ENCODE data around the gene TPSG1. TPM values are rescaled to one million over a fixed set of nuclear protein-coding genes. Genes with fewer than 3 reads are reported as not detected.

The TPSG1 gene
- total and polyA plus RNA-seq, 2 of the 13 experiments (the other 11 are each of a cell fraction or from before 2014, with no cell fraction given): not detected

DNA sequence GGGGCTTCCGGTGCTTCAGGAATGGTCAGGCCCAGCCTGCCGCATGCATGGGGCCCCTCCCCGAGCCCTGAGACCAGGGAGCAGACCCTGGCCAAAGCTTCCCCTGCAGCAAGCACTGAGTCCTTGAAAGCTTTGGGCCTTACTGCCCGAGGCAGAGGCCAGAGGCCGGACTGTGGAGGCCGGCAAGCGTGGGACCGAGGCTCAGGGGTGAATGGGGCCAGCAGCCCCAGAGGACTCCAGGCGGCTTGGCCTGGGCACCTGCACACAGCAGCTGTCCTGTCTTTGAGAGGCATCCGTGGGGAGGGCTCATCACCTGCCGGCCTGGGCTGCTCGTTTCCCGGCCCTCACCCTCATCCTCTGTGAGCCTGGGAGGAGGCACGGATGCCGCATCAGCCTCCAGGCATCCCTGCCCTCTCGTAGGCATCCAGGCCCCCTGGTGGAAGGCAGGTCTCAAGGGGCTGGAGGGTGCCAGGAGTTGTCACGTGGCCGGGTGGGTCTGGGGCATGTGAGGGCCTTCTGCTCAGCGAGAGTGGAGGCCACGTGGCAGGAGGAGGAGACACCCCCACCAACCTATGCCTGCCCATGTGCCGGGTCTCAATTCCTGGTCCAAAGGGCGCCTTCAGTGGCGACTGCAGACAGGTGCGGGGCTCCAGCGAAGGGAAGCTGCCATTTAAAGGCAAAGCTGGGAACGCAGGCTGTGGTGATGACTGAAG, 40.8 kb downstream of the TPSG1 start:
- Histone ChIP-seq H3K9ac (ENCODE audit: insufficient read depth, low read depth, low read length) (no peak overlapping the region), H3K4me2 (ENCODE audit: low read depth, low read length) (no peak overlapping the region; the same call in 1 of the 2 replicates), H4K20me1 (ENCODE audit: insufficient read depth, low read length) (peaks cover 10% of the 10 kb centered on the region; the same call in 1 of the 2 replicates), H3K9me3 (ENCODE audit: low read length) (no peaks in the 10 kb centered on the region), H2AFZ (ENCODE audit: low read length) (no peak overlapping the region), H3K4me3 (replicated peaks in 1 of 3; ENCODE audit: insufficient read depth in 1 of 3, low read depth in 2 of 3, low read length in 3 of 3) (no peak overlapping the region), H3K4me1 (ENCODE audit: insufficient read depth, low read length) (peaks cover 25% of the 10 kb centered on the region), H3K79me2 (ENCODE audit: insufficient read depth, low read length) (no peaks in the 10 kb centered on the region), H3K27me3 (ENCODE audit: control insufficient read depth in 1 of 2, insufficient read depth in 2 of 2, low read length in 2 of 2) (peaks cover 0 to 23% of the 10 kb centered on the region in 2 experiments; a peak in 4 of 5 replicates), H3K36me3 (replicated peaks in 1 of 2; ENCODE audit: control insufficient read depth in 1 of 2, insufficient read depth in 2 of 2, low read length in 2 of 2) (no peaks in the 10 kb centered on the region), H3K27ac (ENCODE audit: extremely low read length, insufficient read depth, low read length) (no peak overlapping the region)
- DNase-seq (ENCODE audit: low spot score) (peak; percentile 76), FAIRE-seq (no peak), ATAC-seq (peak; percentile 61)
- no TSS peak for BruUV-seq (replicated peaks)
- in situ Hi-C loops (cut with HindIII; ENCODE audit: extremely low pct_ligation_motif_present, low pct_unique_long_range_greater_than_20kb): no loop called here
- ChIA-PET CTCF (ENCODE audit: low intra/inter-chr PET ratio, low total read pairs) (interaction anchor here (1.8 to 2.3 kb wide), 2 partner anchors 10 to 77 kb away, joined by 6 to 10 read pairs; no protein-coding TSS in a partner anchor), POLR2A (interaction anchor here (1.0 kb wide), 2 partner anchors 25 to 72 kb away, joined by 3 read pairs; no protein-coding TSS in a partner anchor)
- intact Hi-C loops (cut with micrococcal nuclease; ENCODE audit: unreplicated experiment): no loop called here
- whole genome bisulfite sequencing (ENCODE audit: low lambda C conversion rate): 30% methylated on average over 2 of the region's 26 CpGs
- TF ChIP-seq, protein P1, sequence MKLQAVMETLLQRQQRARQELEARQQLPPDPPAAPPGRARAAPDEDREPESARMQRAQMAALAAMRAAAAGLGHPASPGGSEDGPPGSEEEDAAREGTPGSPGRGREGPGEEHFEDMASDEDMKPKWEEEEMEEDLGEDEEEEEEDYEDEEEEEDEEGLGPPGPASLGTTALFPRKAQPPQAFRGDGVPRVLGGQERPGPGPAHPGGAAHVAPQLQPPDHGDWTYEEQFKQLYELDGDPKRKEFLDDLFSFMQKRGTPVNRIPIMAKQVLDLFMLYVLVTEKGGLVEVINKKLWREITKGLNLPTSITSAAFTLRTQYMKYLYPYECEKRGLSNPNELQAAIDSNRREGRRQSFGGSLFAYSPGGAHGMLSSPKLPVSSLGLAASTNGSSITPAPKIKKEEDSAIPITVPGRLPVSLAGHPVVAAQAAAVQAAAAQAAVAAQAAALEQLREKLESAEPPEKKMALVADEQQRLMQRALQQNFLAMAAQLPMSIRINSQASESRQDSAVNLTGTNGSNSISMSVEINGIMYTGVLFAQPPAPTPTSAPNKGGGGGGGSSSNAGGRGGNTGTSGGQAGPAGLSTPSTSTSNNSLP (IDR thresholded peaks at IDR 0.05; ENCODE audit: low read depth, low read length): no peak
- TF ChIP-seq RNF2 (conservative IDR thresholded peaks at IDR 0.05; ENCODE audit: low read depth): 0 out of 2 replicates have a peak, but pooled peaks have one; percentile 43
- TF ChIP-seq ZBTB20 (CRISPR knock-in tag; IDR thresholded peaks at IDR 0.05; ENCODE audit: borderline replicate concordance, low read depth): 0 out of 2 replicates have a peak, but pooled peaks have one; percentile 17
- peak; percentile 31; the same call in 1 of the 2 replicates for TF ChIP-seq ZNF331 (CRISPR knock-in tag; IDR thresholded peaks at IDR 0.05)
- peak; percentile 49; the same call in 1 of the 2 replicates for TF ChIP-seq SALL1 (CRISPR knock-in tag; IDR thresholded peaks at IDR 0.05)
- TF ChIP-seq HCFC1 (IDR thresholded peaks at IDR 0.05; ENCODE audit: low read depth, low read length): no peak
- TF ChIP-seq, protein P2, sequence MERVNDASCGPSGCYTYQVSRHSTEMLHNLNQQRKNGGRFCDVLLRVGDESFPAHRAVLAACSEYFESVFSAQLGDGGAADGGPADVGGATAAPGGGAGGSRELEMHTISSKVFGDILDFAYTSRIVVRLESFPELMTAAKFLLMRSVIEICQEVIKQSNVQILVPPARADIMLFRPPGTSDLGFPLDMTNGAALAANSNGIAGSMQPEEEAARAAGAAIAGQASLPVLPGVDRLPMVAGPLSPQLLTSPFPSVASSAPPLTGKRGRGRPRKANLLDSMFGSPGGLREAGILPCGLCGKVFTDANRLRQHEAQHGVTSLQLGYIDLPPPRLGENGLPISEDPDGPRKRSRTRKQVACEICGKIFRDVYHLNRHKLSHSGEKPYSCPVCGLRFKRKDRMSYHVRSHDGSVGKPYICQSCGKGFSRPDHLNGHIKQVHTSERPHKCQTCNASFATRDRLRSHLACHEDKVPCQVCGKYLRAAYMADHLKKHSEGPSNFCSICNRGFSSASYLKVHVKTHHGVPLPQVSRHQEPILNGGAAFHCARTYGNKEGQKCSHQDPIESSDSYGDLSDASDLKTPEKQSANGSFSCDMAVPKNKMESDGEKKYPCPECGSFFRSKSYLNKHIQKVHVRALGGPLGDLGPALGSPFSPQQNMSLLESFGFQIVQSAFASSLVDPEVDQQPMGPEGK (CRISPR knock-in tag; IDR thresholded peaks at IDR 0.05): peak; percentile 38; the same call in 1 of the 2 replicates
- TF ChIP-seq, protein P3, sequence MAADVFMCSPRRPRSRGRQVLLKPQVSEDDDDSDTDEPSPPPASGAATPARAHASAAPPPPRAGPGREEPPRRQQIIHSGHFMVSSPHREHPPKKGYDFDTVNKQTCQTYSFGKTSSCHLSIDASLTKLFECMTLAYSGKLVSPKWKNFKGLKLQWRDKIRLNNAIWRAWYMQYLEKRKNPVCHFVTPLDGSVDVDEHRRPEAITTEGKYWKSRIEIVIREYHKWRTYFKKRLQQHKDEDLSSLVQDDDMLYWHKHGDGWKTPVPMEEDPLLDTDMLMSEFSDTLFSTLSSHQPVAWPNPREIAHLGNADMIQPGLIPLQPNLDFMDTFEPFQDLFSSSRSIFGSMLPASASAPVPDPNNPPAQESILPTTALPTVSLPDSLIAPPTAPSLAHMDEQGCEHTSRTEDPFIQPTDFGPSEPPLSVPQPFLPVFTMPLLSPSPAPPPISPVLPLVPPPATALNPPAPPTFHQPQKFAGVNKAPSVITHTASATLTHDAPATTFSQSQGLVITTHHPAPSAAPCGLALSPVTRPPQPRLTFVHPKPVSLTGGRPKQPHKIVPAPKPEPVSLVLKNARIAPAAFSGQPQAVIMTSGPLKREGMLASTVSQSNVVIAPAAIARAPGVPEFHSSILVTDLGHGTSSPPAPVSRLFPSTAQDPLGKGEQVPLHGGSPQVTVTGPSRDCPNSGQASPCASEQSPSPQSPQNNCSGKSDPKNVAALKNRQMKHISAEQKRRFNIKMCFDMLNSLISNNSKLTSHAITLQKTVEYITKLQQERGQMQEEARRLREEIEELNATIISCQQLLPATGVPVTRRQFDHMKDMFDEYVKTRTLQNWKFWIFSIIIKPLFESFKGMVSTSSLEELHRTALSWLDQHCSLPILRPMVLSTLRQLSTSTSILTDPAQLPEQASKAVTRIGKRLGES (CRISPR knock-in tag; IDR thresholded peaks at IDR 0.05; ENCODE audit: borderline replicate concordance): peak; percentile 43; the same call in 1 of the 2 replicates
- no peak for TF ChIP-seq ZMYM2 (CRISPR knock-in tag; IDR thresholded peaks at IDR 0.05)
- TF ChIP-seq MIER2 (CRISPR knock-in tag; IDR thresholded peaks at IDR 0.05): 0 out of 2 replicates have a peak, but pooled peaks have one; percentile 26
- TF ChIP-seq RXRA (CRISPR knock-in tag; IDR thresholded peaks at IDR 0.05): 0 out of 2 replicates have a peak, but pooled peaks have one; percentile 39
- no peak for TF ChIP-seq NR2F6 (IDR thresholded peaks at IDR 0.05)
- TF ChIP-seq NR2F6 (CRISPR knock-in tag; IDR thresholded peaks at IDR 0.05): peak; percentile 40; the same call in 1 of the 2 replicates
- no peak for TF ChIP-seq NKX3-1 (CRISPR knock-in tag; IDR thresholded peaks at IDR 0.05)
- TF ChIP-seq, protein P4, sequence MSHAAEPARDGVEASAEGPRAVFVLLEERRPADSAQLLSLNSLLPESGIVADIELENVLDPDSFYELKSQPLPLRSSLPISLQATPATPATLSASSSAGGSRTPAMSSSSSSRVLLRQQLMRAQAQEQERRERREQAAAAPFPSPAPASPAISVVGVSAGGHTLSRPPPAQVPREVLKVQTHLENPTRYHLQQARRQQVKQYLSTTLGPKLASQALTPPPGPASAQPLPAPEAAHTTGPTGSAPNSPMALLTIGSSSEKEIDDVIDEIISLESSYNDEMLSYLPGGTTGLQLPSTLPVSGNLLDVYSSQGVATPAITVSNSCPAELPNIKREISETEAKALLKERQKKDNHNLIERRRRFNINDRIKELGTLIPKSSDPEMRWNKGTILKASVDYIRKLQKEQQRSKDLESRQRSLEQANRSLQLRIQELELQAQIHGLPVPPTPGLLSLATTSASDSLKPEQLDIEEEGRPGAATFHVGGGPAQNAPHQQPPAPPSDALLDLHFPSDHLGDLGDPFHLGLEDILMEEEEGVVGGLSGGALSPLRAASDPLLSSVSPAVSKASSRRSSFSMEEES (CRISPR knock-in tag; IDR thresholded peaks at IDR 0.05): peak; percentile 78

Measured in HepG2 (cell line).